NCI-H1930 (cell line): ENCODE results near the gene CYP27B1.

ENCODE experiments used
- DNase-seq, 2 experiments: peaks; one replicate each; lab custom pipeline; 2025; lab: John Stamatoyannopoulos, UW

CYP27B1 gene

GRCh38 chr12:57735952-57736740 is 30.7 kb downstream of the CYP27B1 start:
- peak; percentile 43 to 49 for DNase-seq

GRCh38 chr12:57735198-57735855 is 31.6 kb downstream of the CYP27B1 start:
- DNase-seq, result no peak

- no peak for DNase-seq
These were observed 32.3 kb downstream of the CYP27B1 start for GRCh38 chr12:57734591-57734990.

GRCh38 chr12:57733928-57734327 is 33.0 kb downstream of the CYP27B1 start:
- no peak for DNase-seq

GRCh38 chr12:57732726-57733593 is 33.9 kb downstream of the CYP27B1 start:
- no peak for DNase-seq

GRCh38 chr12:57732270-57732669 is 34.6 kb downstream of the CYP27B1 start:
- DNase-seq, result no peak

GRCh38 chr12:57731411-57732080 is 35.3 kb downstream of the CYP27B1 start:
- DNase-seq, result no peak

- no peak for DNase-seq
These were observed 36.4 kb downstream of the CYP27B1 start for GRCh38 chr12:57730336-57731067.

- DNase-seq, result no peak
These were observed 37.5 kb downstream of the CYP27B1 start for GRCh38 chr12:57729321-57729844.

- no peak for DNase-seq
These were observed 39.0 kb downstream of the CYP27B1 start for GRCh38 chr12:57727758-57728395.

- no peak for DNase-seq
These were observed 39.8 kb downstream of the CYP27B1 start for GRCh38 chr12:57726884-57727757.

- peak; percentile 83 to 86 for DNase-seq
These were observed 40.6 kb downstream of the CYP27B1 start for GRCh38 chr12:57726151-57726883.

- DNase-seq, result no peak
These were observed 41.1 kb downstream of the CYP27B1 start for GRCh38 chr12:57725851-57726150.

- DNase-seq, result no peak
These were observed 41.7 kb downstream of the CYP27B1 start for GRCh38 chr12:57724936-57725740.

GRCh38 chr12:57724003-57724935 is 42.6 kb downstream of the CYP27B1 start:
- no peak for DNase-seq

- no peak for DNase-seq
These were observed 43.3 kb downstream of the CYP27B1 start for GRCh38 chr12:57723630-57723962.
